ENCODE data around the gene CCDC138. TPM values are rescaled to one million over a fixed set of nuclear protein-coding genes. Genes with fewer than 3 reads are reported as not detected.
"Not testable (repeated sequence)": the region's sequence is repeated elsewhere in the genome, so short reads cannot be mapped to it uniquely, and the experiment has no call there.

CCDC138 gene, protein sequence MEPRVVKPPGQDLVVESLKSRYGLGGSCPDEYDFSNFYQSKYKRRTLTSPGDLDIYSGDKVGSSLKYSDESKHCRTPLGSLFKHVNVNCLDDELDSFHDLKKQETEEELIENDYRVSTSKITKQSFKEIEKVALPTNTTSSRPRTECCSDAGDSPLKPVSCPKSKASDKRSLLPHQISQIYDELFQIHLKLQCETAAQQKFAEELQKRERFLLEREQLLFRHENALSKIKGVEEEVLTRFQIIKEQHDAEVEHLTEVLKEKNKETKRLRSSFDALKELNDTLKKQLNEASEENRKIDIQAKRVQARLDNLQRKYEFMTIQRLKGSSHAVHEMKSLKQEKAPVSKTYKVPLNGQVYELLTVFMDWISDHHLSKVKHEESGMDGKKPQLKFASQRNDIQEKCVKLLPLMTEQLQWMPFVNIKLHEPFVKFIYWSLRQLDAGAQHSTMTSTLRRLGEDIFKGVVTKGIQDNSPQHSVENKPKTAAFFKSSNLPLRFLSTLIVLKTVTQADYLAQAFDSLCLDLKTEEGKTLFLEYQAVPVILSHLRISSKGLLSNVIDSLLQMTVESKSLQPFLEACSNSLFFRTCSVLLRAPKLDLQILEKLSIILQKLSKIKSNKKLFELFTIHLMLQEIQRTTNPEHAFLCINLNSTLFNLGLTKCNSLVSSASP
- 29.6 TPM for polyA plus RNA-seq (2013, experiment 1 of 2)
- 32.1 TPM for polyA plus RNA-seq (2013, experiment 2 of 2)

DNA sequence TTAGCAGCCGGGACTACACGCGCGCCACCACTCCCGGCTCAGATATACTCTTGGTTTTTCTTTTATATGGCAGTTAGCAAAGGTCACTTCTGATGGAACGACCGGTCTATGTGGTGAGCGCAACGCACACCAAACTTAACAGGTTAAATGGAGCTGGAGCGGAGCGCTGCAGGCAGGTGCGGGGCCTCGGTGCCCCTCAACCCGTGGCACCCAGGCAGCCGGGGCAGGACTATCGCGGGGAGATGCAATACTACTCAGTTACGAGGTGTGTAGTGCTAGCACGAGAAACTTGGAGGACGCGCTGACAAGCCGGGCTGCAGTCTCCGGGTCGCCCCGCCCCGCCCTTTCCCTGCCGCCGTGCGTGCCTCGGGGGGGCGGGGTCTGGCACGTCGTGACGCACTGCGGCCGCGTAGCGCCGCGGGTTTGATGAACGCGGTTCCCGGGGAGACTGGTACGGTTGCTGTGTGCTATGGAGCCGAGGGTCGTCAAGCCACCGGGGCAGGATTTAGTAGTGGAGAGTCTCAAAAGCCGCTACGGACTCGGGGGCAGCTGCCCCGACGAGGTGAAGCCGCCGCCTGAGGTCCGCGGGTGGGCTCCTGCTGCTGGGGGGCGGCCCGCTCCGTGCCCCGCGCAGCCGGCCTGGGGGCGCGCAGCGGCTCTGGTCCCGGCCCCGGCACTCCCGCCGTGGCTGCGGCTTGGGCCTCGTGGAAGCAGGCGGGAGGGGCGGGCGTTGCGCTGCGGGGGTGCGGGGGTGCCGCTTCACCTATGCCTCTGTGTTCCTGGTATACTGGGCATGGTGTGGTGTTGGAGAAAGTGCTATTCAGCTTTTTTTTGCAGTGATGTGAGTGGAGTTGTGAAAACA is at the start of gene CCDC138:
Gene CCDC138, plus strand, starts transcription at position 418 of the 862 bp plus-strand sequence. Its CDS starts 52 bp downstream, at position 470.
- H3K36me3 ChIP-seq (ENCODE audit: insufficient read depth, low read length), result peaks cover 67% of the 10 kb centered on the region
- H3K9ac ChIP-seq (ENCODE audit: low read depth, low read length), result peak within 1 kb of the TSS; percentile 96
- no peaks in the 10 kb centered on the region for H3K27me3 ChIP-seq (ENCODE audit: insufficient read depth, low read length)
- peak within 1 kb of the TSS; percentile 87 for H3K4me3 ChIP-seq (ENCODE audit: low read length)
- no peaks in the 10 kb centered on the region for H3K9me3 ChIP-seq (ENCODE audit: insufficient read depth, low read depth, low read length)
- H3K27ac ChIP-seq (ENCODE audit: low read depth, low read length), result peak within 1 kb of the TSS; percentile 93
- peaks cover 9% of the 10 kb centered on the region; the same call in 1 of the 2 replicates for H3K4me1 ChIP-seq (ENCODE audit: insufficient read depth, low read length)
- under 1% methylated on average over 78 of the region's 78 CpGs for WGBS

DNA sequence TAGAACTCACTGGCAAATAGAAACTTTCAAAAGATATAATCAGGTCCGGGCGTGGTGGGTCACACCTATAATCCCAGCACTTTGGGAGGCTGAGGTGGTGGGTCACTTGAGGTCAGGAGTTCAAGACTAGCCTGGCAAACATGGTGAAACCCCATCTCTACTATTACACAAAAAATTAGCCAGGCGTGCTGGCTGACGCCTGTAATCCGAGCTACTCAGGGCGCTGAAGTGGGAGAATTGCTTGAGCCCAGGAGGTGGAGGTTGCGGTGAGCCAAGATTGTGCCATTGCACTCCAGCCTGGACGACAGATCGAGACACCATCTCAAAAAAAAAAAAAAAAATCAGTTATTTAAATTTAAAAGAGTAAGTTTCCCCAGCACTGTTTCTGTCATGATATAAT is 28.6 kb upstream of the CCDC138 start:
- H3K27ac ChIP-seq (ENCODE audit: low read depth, low read length); H3K27me3 ChIP-seq (ENCODE audit: insufficient read depth, low read length); H3K4me1 ChIP-seq (ENCODE audit: insufficient read depth, low read length); H3K9ac ChIP-seq (ENCODE audit: low read depth, low read length); H3K4me3 ChIP-seq (ENCODE audit: low read length); H3K9me3 ChIP-seq (ENCODE audit: insufficient read depth, low read depth, low read length): not testable (repeated sequence)
- WGBS, result 100% methylated on average over 7 of the region's 9 CpGs
- H3K36me3 ChIP-seq (ENCODE audit: insufficient read depth, low read length), result peaks cover 68% of the 10 kb centered on the region

DNA sequence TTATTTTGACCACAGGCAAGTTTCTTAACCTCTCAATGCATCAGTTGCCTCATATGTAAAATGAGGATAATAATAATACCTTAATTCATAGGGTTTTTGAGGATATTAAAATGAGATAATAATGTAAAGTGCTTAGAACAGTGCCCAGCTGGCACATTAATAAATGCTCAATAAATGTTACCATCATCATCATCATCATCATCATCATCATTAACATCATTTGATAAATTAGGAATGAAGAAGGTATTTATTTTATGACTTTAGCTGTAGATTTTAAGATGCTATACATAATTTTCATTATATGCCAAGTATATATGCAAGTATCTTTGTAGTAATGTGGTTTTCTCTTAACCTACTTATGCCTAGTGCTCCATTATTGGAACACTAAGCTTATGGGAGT is 24.0 kb upstream of the CCDC138 start:
- H3K9me3 ChIP-seq (ENCODE audit: insufficient read depth, low read depth, low read length), result not testable (repeated sequence)

DNA sequence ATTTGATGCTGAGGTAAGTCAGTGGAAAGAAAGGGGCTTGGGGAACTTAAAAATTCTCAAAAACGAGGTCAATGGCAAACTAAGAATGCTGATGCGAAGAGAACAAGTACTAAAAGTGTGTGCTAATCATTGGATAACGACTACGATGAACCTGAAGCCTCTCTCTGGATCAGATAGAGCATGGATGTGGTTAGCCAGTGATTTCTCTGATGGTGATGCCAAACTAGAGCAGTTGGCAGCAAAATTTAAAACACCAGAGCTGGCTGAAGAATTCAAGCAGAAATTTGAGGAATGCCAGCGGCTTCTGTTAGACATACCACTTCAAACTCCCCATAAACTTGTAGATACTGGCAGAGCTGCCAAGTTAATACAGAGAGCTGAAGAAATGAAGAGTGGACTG is 19.9 kb upstream of the CCDC138 start:
- not testable (repeated sequence) for H3K27me3 ChIP-seq (ENCODE audit: insufficient read depth, low read length); H3K9ac ChIP-seq (ENCODE audit: low read depth, low read length); H3K4me3 ChIP-seq (ENCODE audit: low read length); H3K27ac ChIP-seq (ENCODE audit: low read depth, low read length); H3K4me1 ChIP-seq (ENCODE audit: insufficient read depth, low read length); H3K9me3 ChIP-seq (ENCODE audit: insufficient read depth, low read depth, low read length)
- 95% methylated on average over 4 of the region's 5 CpGs for WGBS
- H3K36me3 ChIP-seq (ENCODE audit: insufficient read depth, low read length), result peaks cover 70% of the 10 kb centered on the region

More for the DNA sequence above, 24.0 kb upstream of the CCDC138 start:
- H3K27ac ChIP-seq (ENCODE audit: low read depth, low read length); H3K9ac ChIP-seq (ENCODE audit: low read depth, low read length); H3K4me1 ChIP-seq (ENCODE audit: insufficient read depth, low read length); H3K4me3 ChIP-seq (ENCODE audit: low read length); H3K27me3 ChIP-seq (ENCODE audit: insufficient read depth, low read length): not testable (repeated sequence)
- peaks cover 67% of the 10 kb centered on the region for H3K36me3 ChIP-seq (ENCODE audit: insufficient read depth, low read length)

DNA sequence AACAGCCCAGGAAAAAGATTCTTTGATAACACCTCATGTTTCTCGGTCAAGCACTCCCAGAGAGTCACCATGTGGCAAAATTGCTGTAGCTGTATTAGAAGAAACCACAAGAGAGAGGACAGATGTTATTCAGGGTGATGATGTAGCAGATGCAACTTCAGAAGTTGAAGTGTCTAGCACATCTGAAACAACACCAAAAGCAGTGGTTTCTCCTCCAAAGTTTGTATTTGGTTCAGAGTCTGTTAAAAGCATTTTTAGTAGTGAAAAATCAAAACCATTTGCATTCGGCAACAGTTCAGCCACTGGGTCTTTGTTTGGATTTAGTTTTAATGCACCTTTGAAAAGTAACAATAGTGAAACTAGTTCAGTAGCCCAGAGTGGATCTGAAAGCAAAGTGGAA is 18.7 kb upstream of the CCDC138 start:
- H3K36me3 ChIP-seq (ENCODE audit: insufficient read depth, low read length), result peaks cover 75% of the 10 kb centered on the region
- not testable (repeated sequence) for H3K9ac ChIP-seq (ENCODE audit: low read depth, low read length); H3K27ac ChIP-seq (ENCODE audit: low read depth, low read length); H3K4me3 ChIP-seq (ENCODE audit: low read length); H3K4me1 ChIP-seq (ENCODE audit: insufficient read depth, low read length); H3K9me3 ChIP-seq (ENCODE audit: insufficient read depth, low read depth, low read length); H3K27me3 ChIP-seq (ENCODE audit: insufficient read depth, low read length)
- WGBS, result 94% methylated on average over 1 of the region's 2 CpGs

DNA sequence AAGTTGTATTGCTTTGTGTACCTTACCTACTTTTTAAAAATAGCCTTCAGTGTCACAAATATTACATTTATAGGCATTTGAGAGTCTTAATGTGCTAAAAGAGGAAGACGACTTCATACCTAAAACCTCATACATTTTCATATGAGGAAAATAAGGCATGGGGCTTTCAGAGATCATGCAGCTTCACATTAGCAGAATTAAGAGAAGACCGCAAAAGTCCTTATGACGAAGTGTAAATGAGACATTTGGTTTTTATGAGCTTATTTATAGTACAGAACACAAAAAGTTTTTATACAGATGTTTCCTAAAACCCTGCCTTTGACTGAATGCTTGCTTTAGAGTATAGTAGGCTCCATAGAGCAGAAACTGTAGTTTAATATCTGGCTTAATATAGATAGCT is 10.1 kb upstream of the CCDC138 start:
- WGBS, result 92% methylated on average over 2 of the region's 3 CpGs
- H3K4me1 ChIP-seq (ENCODE audit: insufficient read depth, low read length), result no peaks in the 10 kb centered on the region
- H3K27me3 ChIP-seq (ENCODE audit: insufficient read depth, low read length), result no peaks in the 10 kb centered on the region
- H3K36me3 ChIP-seq (ENCODE audit: insufficient read depth, low read length), result peaks cover 93% of the 10 kb centered on the region
- H3K9ac ChIP-seq (ENCODE audit: low read depth, low read length), result no peak overlapping the region
- no peak overlapping the region for H3K27ac ChIP-seq (ENCODE audit: low read depth, low read length)
- no peaks in the 10 kb centered on the region for H3K9me3 ChIP-seq (ENCODE audit: insufficient read depth, low read depth, low read length)
- no peak overlapping the region for H3K4me3 ChIP-seq (ENCODE audit: low read length)

DNA sequence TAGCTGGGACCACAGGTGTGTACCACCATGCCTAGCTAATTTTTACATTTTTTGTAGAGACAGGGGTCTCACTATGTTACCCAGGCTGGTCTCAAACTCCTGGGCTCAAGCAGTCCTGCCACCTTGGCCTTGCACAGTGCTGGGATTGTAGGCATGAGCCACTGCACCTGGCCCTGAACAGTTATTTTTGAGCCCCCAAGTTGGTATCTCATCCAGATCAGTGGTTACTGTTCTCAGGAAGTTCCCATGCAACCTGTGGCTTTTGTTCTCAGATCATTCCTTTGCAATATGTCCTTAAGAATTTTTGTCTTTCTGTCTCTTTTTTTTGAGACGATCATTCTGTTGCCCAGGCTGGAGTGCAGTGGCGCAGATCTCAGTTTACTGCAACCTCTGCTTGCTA is 7.7 kb upstream of the CCDC138 start:
- WGBS, result 95% methylated on average over 2 of the region's 2 CpGs
- H3K27me3 ChIP-seq (ENCODE audit: insufficient read depth, low read length), result no peaks in the 10 kb centered on the region
- H3K36me3 ChIP-seq (ENCODE audit: insufficient read depth, low read length), result peaks cover 93% of the 10 kb centered on the region
- H3K9me3 ChIP-seq (ENCODE audit: insufficient read depth, low read depth, low read length), result no peaks in the 10 kb centered on the region
- H3K4me1 ChIP-seq (ENCODE audit: insufficient read depth, low read length), result no peaks in the 10 kb centered on the region
- H3K27ac ChIP-seq (ENCODE audit: low read depth, low read length), result no peak overlapping the region
- H3K4me3 ChIP-seq (ENCODE audit: low read length), result no peak overlapping the region
- H3K9ac ChIP-seq (ENCODE audit: low read depth, low read length), result no peak overlapping the region

DNA sequence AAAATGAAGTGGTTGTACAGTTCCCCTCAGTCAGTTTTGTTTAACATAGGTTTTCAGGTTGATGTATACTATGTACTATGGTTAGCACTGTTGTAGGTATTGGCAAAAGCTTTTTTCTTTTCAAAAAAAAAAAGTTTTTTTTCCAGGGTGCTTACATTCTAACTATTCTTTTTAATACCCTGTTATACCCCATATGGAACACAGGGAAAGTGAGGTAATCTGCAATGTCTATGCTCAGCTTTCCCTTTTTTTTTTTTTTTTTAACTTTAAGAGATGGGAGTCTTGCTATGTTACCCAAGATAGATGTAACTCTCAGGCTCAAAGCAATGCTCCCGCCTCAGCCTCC is 590 bp upstream of the CCDC138 start:
- Histone ChIP-seq H3K27ac (ENCODE audit: low read depth, low read length) (peak overlapping the region; percentile 93; the same call in 1 of the 2 replicates), H3K9ac (ENCODE audit: low read depth, low read length) (peak overlapping the region; percentile 70), H3K27me3 (ENCODE audit: insufficient read depth, low read length) (no peaks in the 10 kb centered on the region), H3K4me1 (ENCODE audit: insufficient read depth, low read length) (peaks cover 9% of the 10 kb centered on the region; the same call in 1 of the 2 replicates), H3K4me3 (ENCODE audit: low read length) (peak overlapping the region; percentile 87), H3K9me3 (ENCODE audit: insufficient read depth, low read depth, low read length) (no peaks in the 10 kb centered on the region), H3K36me3 (ENCODE audit: insufficient read depth, low read length) (peaks cover 67% of the 10 kb centered on the region)
- WGBS, result 0% methylated on average over 1 of the region's 1 CpG

DNA sequence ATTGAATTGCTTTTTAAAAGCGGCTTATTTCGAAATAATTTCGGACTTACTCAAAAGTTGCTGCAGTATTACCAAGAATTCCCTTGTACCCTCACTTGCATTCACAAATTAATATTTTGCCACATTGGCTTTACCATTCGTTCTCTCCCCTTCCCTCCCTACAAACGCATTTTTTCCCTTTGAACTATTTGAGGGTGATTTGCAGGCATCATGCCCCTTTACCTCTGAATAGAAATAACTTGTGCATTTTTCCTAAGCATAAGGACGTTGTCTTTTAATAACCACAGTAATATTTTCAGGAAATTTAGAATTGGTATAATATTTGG is 608 bp downstream of the CCDC138 start:
- under 1% methylated on average over 5 of the region's 6 CpGs for WGBS
- no peaks in the 10 kb centered on the region for H3K9me3 ChIP-seq (ENCODE audit: insufficient read depth, low read depth, low read length)
- H3K9ac ChIP-seq (ENCODE audit: low read depth, low read length), result peak overlapping the region; percentile 96
- H3K4me1 ChIP-seq (ENCODE audit: insufficient read depth, low read length), result peaks cover 9% of the 10 kb centered on the region; the same call in 1 of the 2 replicates
- H3K4me3 ChIP-seq (ENCODE audit: low read length), result peak overlapping the region; percentile 87
- H3K36me3 ChIP-seq (ENCODE audit: insufficient read depth, low read length), result peaks cover 67% of the 10 kb centered on the region
- peak overlapping the region; percentile 93 for H3K27ac ChIP-seq (ENCODE audit: low read depth, low read length)
- H3K27me3 ChIP-seq (ENCODE audit: insufficient read depth, low read length), result no peaks in the 10 kb centered on the region

DNA sequence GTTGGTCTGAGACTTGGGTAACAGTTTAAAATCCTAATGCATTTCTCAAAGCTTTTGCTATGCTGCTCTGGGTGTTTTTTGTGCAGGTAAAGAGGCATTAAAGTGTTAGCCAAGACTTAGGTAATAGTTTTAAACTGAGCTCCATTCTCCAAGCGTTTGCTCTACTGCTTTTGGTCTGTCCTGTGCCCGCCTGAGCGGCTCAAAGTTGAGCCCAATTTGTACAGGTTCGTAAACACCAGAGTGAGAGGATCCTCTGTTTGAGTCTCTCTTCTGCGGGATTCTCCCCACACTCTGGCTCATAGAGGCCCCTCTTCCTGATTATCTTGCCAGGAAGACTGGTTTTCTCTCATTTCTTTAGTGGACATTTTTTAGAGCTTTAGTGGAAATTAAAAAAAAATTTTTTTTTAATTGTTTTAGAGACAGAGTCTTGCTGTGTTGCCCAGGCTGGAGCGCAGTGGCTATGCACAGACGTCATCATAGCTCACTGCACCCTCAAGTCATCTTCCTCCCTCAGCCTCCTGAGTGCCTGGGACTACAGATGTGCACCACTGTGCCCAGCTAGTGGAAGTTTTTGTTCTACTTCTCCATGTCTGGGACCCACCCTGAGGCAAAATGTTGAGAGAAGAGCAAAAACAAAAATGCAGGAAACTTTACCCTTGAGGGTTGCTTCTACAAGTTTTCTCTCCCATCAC is 16.6 kb downstream of the CCDC138 start:
- Histone ChIP-seq H3K9ac (ENCODE audit: low read depth, low read length) (no peak overlapping the region), H3K27ac (ENCODE audit: low read depth, low read length) (no peak overlapping the region), H3K4me1 (ENCODE audit: insufficient read depth, low read length) (no peaks in the 10 kb centered on the region), H3K4me3 (ENCODE audit: low read length) (no peak overlapping the region), H3K27me3 (ENCODE audit: insufficient read depth, low read length) (no peaks in the 10 kb centered on the region), H3K9me3 (ENCODE audit: insufficient read depth, low read depth, low read length) (peaks cover 4% of the 10 kb centered on the region), H3K36me3 (ENCODE audit: insufficient read depth, low read length) (peaks cover 74% of the 10 kb centered on the region)
- 97% methylated on average over 7 of the region's 7 CpGs for WGBS
